GM18873 (cell line): ENCODE results near the gene LILRA6.

Source experiments
- ATAC-seq: cut with Tn5 transposase; IDR thresholded peaks from one replicate; pipeline ENCODE4 v1.9.1; 2021; ENCODE audit warnings: mild to moderate bottlenecking, moderate library complexity, moderate number of reproducible peaks; ENCODE audit not compliant: unreplicated experiment, low FRiP score

LILRA6 gene

GRCh38 chr19:54190503-54191010 lies 52.0 kb downstream of the LILRA6 start:
- ATAC-seq, result peak; percentile 43

DNA sequence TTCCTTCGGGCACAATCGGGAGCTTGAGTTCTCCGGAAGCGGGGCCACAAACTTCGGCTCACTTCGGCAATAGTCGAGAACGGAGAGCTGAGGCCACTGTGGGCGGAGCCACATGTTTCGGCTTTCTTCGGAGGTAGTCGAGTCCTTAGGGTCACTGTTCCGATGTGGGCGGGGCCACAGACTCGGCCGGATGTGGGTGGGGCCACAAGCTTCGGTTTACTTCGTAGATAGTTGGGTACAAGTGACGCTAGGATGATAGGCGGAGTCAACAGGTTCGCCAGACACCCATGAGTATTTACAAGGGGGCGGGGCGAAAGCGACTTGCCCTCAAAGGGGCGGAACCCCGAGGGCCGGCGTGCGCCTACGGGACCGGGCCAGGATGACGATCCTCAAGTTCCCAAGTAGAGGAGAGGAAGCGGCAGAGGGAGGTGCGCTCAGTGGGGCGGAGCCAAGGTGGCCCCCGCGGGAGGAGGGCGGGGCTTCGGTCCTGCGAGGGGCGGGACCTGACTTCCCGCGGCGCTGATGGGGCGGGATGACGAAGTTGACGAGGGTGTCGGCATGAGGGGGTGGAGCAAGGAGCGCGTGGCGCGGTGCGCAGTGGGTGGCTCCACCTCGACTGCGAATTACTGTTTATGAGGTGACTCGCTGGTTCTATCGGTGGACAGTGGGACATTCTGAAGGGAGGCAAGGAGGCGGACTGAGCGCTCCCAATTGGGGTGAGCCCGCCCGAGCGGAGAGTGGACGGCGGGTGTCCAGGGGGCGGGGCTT lies 52.7 kb downstream of the LILRA6 start:
- ATAC-seq, result peak; percentile 45

- peak; percentile 10 for ATAC-seq
Observed at GRCh38 chr19:54189145-54189734, 53.4 kb downstream of the LILRA6 start, which contains the start of gene MBOAT7. TSS of gene MBOAT7 (minus strand) at chr19:54189580. CDS start at chr19:54188508, 1,072 bp downstream.

DNA sequence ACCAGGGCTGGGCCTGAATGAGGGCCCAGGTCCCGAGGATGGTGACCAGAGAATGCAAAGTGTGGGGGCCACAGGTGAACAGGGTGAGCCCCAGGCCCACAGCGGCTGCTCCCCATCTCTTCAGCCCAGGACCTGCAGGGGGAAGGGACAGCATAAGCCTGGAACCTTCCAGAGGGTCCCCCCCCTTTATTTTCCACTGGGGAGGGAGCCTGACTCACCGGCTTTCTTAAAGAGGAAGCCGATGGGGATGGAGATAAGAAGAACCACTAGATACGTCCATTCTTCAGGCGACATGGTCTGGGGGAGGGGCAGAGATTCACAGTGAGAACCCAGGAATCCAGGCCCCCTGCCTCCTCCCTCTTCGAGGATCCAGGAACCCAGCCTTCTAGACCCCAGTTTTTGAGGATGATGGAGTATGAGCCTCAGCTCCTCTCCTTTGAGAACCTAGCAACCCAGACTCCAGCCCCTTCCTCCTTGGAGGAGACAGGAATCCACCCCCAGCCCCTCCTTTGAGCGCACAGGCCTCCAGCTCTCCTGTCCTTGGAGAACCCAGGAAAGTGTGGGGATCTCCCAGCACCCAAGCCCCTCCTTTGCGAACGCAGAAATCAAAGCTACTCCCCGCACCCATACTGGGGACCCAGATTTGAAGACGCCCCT lies 54.2 kb downstream of the LILRA6 start:
- no peak for ATAC-seq

GRCh38 chr19:54186934-54187381 lies 55.6 kb downstream of the LILRA6 start:
- no peak for ATAC-seq
